IMR-90 (cell line): ENCODE results near the gene TCFL5.

Source experiments
- BHLHE40 ChIP-seq: fragments of 150-350 bp; IDR thresholded peaks from 2 replicates; pipeline ENCODE4 v1.6.1; 2016; ENCODE audit warnings: mild to moderate bottlenecking, low read depth, low read length
- CEBPB ChIP-seq: IDR thresholded peaks from 2 replicates; pipeline ENCODE4 v1.6.1; 2012; ENCODE audit warnings: low read depth, low read length, improper control_type of control experiment
- POLR2A ChIP-seq: IDR thresholded peaks from 2 replicates; pipeline ENCODE4 v1.6.1; 2012; ENCODE audit warnings: mild to moderate bottlenecking, low read depth, low read length
- TF ChIP-seq, protein P1 (sequence below): conservative IDR thresholded peaks from 2 replicates; pipeline ENCODE4 v1.5.1; 2012; ENCODE audit warnings: mild to moderate bottlenecking, low read depth, low read length, improper control_type of control experiment

DNA sequence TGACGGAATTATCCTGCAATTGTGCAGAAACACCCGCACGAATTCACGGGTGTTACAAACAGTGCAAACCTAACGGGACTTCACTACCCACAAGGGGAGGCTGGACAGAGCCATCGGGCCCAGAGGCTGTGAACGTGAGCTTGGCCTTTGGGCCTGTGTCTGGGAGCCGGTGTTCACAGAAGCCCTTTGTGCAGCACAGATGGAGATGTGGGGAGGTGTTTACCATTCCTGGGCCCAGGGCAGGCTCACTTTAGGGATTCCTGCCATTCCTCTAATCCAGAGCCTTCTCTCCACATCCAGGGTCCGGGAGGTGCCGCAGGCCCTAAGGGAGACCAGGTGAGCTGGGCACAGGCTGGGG lies 29.8 kb downstream of the TCFL5 start:
- TF ChIP-seq POLR2A (no peak), CEBPB (no peak), BHLHE40 (no peak)
- TF ChIP-seq, protein P1, sequence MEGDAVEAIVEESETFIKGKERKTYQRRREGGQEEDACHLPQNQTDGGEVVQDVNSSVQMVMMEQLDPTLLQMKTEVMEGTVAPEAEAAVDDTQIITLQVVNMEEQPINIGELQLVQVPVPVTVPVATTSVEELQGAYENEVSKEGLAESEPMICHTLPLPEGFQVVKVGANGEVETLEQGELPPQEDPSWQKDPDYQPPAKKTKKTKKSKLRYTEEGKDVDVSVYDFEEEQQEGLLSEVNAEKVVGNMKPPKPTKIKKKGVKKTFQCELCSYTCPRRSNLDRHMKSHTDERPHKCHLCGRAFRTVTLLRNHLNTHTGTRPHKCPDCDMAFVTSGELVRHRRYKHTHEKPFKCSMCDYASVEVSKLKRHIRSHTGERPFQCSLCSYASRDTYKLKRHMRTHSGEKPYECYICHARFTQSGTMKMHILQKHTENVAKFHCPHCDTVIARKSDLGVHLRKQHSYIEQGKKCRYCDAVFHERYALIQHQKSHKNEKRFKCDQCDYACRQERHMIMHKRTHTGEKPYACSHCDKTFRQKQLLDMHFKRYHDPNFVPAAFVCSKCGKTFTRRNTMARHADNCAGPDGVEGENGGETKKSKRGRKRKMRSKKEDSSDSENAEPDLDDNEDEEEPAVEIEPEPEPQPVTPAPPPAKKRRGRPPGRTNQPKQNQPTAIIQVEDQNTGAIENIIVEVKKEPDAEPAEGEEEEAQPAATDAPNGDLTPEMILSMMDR = no peak
